Peyer's patch (tissue), 4 donors: ENCODE measurements around the gene TTC23.
"Not testable (repeated sequence)": the region's sequence is repeated elsewhere in the genome, so short reads cannot be mapped to it uniquely, and the experiment has no call there.

Source experiments
- CTCF ChIP-seq, 6 experiments: fragments of 450-650 bp in 4 of 6; fragments of 200-600 bp in 2 of 6; sonication (generic) in 1 of 6; IDR thresholded peaks; one replicate each; pipeline ENCODE4 v1.5.1; 2017 to 2019; ENCODE audit warnings: antibody characterized with exemption in 6 of 6, mild to moderate bottlenecking in 3 of 6, moderate library complexity in 1 of 6
- POLR2A ChIP-seq, 2 donors: fragments of 450-650 bp; IDR thresholded peaks; one replicate each; pipeline ENCODE4 v1.5.1; 2017; ENCODE audit warnings: antibody characterized with exemption in 2 of 2, mild to moderate bottlenecking in 2 of 2, moderate library complexity in 2 of 2

DNA sequence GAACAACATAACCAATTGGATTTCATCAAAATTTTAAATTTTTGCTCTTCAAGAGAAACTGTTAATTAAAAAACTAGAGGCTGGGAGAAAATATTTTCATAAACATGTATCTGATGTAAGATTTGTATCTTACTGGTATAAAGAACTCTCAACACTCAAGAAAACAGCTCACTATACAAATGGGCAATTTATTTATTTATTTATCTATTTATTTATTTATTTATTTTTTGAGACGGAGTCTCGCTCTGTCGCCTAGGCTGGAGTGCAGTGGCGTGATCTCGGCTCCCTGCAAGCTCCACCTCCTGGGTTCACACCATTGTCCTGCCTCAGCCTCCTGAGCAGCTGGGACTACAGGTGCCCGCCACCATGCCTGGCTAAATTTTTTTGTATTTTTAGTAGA, 15.2 kb downstream of the TTC23 start:
- TF ChIP-seq CTCF, POLR2A (IDR thresholded peaks at IDR 0.05): not testable (repeated sequence)
